Hepatocyte (in vitro differentiated cells): ENCODE data around the gene CCDC150.
"Not testable (repeated sequence)": the region's sequence is repeated elsewhere in the genome, so short reads cannot be mapped to it uniquely, and the experiment has no call there.

Experiments
- EZH2 ChIP-seq: fragments of 200-600 bp; sonication (generic); IDR thresholded peaks from 2 replicates; pipeline ENCODE4 v1.6.1; 2016; ENCODE audit warnings: antibody characterized with exemption, mild to moderate bottlenecking, borderline replicate concordance
- TF ChIP-seq, protein P1 (sequence below): fragments of 200-600 bp; sonication (generic); IDR thresholded peaks from 2 replicates; pipeline ENCODE4 v1.5.1; 2016; ENCODE audit warnings: antibody characterized with exemption, mild to moderate bottlenecking; ENCODE audit not compliant: poor library complexity

DNA sequence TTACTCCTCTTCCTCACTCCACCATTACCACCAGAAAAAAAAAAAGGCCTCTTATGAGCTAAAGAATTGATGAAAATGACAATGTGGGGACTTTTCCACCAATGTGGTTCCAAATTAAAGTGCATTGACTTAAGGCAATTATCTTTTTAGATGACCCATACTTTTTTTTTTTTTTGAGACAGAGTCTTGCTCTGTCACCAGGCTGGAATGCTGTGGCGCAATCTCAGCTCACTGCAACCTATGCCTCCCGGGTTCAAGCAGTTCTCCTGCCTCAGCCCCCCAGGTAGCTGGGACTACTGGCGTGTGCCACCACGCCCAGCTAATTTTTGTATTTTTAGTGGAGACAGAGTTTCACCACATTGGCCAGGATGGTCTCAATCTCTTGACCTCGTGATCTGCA lies 31.6 kb upstream of the CCDC150 start:
- TF ChIP-seq, protein P1, sequence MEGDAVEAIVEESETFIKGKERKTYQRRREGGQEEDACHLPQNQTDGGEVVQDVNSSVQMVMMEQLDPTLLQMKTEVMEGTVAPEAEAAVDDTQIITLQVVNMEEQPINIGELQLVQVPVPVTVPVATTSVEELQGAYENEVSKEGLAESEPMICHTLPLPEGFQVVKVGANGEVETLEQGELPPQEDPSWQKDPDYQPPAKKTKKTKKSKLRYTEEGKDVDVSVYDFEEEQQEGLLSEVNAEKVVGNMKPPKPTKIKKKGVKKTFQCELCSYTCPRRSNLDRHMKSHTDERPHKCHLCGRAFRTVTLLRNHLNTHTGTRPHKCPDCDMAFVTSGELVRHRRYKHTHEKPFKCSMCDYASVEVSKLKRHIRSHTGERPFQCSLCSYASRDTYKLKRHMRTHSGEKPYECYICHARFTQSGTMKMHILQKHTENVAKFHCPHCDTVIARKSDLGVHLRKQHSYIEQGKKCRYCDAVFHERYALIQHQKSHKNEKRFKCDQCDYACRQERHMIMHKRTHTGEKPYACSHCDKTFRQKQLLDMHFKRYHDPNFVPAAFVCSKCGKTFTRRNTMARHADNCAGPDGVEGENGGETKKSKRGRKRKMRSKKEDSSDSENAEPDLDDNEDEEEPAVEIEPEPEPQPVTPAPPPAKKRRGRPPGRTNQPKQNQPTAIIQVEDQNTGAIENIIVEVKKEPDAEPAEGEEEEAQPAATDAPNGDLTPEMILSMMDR, result not testable (repeated sequence)
- not testable (repeated sequence) for TF ChIP-seq EZH2
